ENCODE measurements around the gene FBXL16. TPM values are rescaled to one million over a fixed set of nuclear protein-coding genes. Genes with fewer than 3 reads are reported as not detected.

Gene FBXL16
- total RNA-seq, 1 experiment from 2014 or later: 40.5 TPM

DNA sequence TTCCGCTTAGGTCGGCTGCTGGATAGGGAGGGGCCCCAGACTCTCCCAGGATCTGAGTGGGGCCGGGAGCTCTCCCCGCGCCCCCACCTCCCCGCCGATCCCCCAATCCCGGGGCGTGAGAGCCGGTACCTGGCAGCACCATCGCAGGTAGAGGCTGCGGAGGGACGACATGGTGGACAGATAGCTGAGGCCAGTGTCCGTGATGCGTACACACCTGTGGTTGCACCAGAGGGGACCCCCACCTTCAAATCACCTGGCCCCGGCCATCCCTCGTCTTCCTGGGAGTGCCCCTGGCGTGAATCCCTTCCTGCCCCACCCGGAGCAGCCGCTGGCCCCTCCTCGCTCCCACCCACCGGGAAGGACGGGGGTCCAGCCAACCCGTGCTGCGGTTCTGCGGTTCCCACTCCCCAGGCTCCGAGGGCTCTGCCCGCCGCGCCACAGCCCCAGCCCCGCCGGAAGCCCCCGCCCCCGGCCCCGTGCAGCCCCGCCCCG lies 10.7 kb downstream of the FBXL16 start:
- H3K27ac Mint-ChIP-seq (ENCODE audit: low read depth, unreplicated experiment): no peak overlapping the region
- DNase-seq (ENCODE audit: unreplicated experiment): no peak
- ChIA-PET CTCF (interaction anchor here (0.7 to 1.2 kb wide), 4 partner anchors 8 to 38 kb away, joined by 3 to 4 read pairs (median 3); no protein-coding TSS in a partner anchor), POLR2A (interaction anchor here (0.6 to 2.0 kb wide), 10 partner anchors 9 to 31 kb away, joined by 3 to 25 read pairs (median 8); partner anchors contain the start of genes ANTKMT, CCDC78 and JMJD8)
- H3K36me3 Mint-ChIP-seq (ENCODE audit: insufficient read depth, unreplicated experiment): peaks cover 91% of the 10 kb centered on the region
- H3K4me1 Mint-ChIP-seq (ENCODE audit: insufficient read depth, unreplicated experiment): peaks cover 10% of the 10 kb centered on the region
- intact Hi-C loops (cut with micrococcal nuclease): no loop called here
- H3K4me3 Mint-ChIP-seq (ENCODE audit: unreplicated experiment): no peak overlapping the region
- no peaks in the 10 kb centered on the region for H3K27me3 Mint-ChIP-seq (ENCODE audit: insufficient read depth, unreplicated experiment)
- H3K9me3 Mint-ChIP-seq (ENCODE audit: unreplicated experiment): no peaks in the 10 kb centered on the region
- TF ChIP-seq, protein P1, sequence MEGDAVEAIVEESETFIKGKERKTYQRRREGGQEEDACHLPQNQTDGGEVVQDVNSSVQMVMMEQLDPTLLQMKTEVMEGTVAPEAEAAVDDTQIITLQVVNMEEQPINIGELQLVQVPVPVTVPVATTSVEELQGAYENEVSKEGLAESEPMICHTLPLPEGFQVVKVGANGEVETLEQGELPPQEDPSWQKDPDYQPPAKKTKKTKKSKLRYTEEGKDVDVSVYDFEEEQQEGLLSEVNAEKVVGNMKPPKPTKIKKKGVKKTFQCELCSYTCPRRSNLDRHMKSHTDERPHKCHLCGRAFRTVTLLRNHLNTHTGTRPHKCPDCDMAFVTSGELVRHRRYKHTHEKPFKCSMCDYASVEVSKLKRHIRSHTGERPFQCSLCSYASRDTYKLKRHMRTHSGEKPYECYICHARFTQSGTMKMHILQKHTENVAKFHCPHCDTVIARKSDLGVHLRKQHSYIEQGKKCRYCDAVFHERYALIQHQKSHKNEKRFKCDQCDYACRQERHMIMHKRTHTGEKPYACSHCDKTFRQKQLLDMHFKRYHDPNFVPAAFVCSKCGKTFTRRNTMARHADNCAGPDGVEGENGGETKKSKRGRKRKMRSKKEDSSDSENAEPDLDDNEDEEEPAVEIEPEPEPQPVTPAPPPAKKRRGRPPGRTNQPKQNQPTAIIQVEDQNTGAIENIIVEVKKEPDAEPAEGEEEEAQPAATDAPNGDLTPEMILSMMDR (IDR thresholded peaks at IDR 0.05; ENCODE audit: unreplicated experiment): no peak
- no TSS peak for BruUV-seq (replicated peaks)

DNA sequence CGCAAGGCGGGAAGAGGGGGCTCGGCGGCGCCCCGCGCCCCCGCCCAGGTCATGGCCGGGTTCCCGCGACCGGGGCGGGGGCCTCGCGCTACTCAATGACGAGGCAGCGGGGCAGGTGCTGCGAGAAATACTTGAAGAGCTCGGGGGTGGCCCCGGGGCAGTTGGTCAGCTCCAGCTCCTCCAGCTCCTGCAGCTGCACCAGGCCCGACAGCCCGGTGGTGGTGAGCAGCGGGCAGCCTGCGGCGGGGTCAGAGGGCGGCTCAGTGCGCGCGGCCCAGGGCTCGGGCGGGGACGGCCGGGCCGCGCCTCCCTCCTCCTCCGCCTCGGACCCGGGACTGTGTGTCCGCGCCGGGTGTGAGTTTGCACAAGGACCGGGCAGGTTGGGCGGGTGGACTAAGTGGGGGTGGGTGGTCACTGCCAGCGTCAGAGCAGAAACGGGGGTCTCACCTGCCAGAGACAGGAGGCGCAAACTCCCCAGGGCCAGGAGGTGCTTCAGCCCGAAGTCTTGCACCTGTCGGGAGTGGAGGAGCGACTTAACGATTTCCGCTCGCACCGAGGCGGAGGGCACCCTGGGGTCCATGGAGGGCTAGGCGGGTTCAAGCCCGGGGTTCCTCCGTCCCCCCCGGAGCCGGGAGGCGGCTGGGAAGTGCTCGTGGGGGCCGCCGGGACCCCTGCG lies 11.3 kb downstream of the FBXL16 start:
- peaks cover 10% of the 10 kb centered on the region for H3K4me1 Mint-ChIP-seq (ENCODE audit: insufficient read depth, unreplicated experiment)
- no peaks in the 10 kb centered on the region for H3K9me3 Mint-ChIP-seq (ENCODE audit: unreplicated experiment)
- no peak for DNase-seq (ENCODE audit: unreplicated experiment)
- H3K27ac Mint-ChIP-seq (ENCODE audit: low read depth, unreplicated experiment): no peak overlapping the region
- no peak overlapping the region for H3K4me3 Mint-ChIP-seq (ENCODE audit: unreplicated experiment)
- H3K27me3 Mint-ChIP-seq (ENCODE audit: insufficient read depth, unreplicated experiment): no peaks in the 10 kb centered on the region
- BruUV-seq (replicated peaks): no TSS peak
- TF ChIP-seq, protein P1 (IDR thresholded peaks at IDR 0.05; ENCODE audit: unreplicated experiment): no peak
- POLR2A ChIA-PET: interaction anchor here (0.9 to 2.0 kb wide), 5 partner anchors 8 to 167 kb away, joined by 4 to 11 read pairs (median 6); partner anchors contain the start of genes ANTKMT, CAPN15, JMJD8 and STUB1
- peaks cover 91% of the 10 kb centered on the region for H3K36me3 Mint-ChIP-seq (ENCODE audit: insufficient read depth, unreplicated experiment)
- CTCF ChIA-PET: interaction anchor here (1.2 kb wide), 1 partner anchor 14 kb away, joined by 3 read pairs; no protein-coding TSS in a partner anchor
- intact Hi-C loops (cut with micrococcal nuclease): no loop called here

DNA sequence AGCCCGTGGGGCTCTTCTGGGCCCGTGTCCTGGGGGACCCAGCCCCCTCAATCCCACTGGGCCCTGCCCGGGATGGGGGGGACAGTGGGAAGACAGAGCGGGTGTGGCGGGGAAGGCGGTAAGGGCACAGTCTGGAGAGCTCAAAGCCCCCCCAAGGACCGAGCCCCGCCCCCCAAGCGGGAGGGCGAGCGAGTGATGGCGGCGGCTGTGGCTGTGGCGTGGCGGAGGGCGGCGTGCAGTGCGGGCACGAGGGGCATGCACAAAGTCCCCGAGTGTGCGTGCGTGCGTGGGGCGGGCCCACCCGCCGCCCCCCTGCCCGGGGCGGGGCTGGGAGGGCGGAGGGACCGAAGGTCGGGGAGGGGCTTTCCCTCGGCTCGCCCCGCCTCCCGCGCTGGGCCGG lies 11.8 kb downstream of the FBXL16 start:
- no peak for DNase-seq (ENCODE audit: unreplicated experiment)
- Mint-ChIP-seq H3K36me3 (ENCODE audit: insufficient read depth, unreplicated experiment) (peaks cover 90% of the 10 kb centered on the region), H3K4me3 (ENCODE audit: unreplicated experiment) (no peak overlapping the region), H3K9me3 (ENCODE audit: unreplicated experiment) (no peaks in the 10 kb centered on the region), H3K27me3 (ENCODE audit: insufficient read depth, unreplicated experiment) (no peaks in the 10 kb centered on the region), H3K27ac (ENCODE audit: low read depth, unreplicated experiment) (no peak overlapping the region), H3K4me1 (ENCODE audit: insufficient read depth, unreplicated experiment) (peaks cover 10% of the 10 kb centered on the region)
- no TSS peak for BruUV-seq (replicated peaks)
- ChIA-PET CTCF (no interaction called here), POLR2A (interaction anchor here (0.9 to 1.2 kb wide), 3 partner anchors 13 to 167 kb away, joined by 4 to 6 read pairs (median 5); partner anchors contain the start of genes ANTKMT, CAPN15 and STUB1)
- intact Hi-C loops (cut with micrococcal nuclease): no loop called here
- TF ChIP-seq, protein P1 (IDR thresholded peaks at IDR 0.05; ENCODE audit: unreplicated experiment): no peak

DNA sequence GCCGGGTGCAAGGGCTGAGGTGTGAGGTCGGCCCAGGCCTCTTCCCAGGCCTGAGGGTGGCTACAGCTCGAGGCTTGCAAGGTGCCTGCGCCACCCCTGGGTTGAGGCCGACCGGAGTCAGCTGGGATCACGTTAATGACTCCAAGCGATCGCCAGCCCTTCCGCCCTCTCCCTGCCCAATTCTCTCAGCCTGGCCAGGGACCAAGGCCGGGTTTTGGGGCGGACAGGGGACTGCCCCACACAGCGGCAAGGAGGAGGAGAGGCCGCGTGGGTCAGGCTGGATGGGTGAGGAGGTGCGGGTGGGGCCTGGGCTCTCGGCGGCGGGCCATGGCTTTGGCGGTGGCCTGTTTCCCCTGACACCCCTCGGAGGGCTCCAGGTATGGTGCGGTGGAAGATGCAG lies 12.2 kb downstream of the FBXL16 start:
- no TSS peak for BruUV-seq (replicated peaks)
- DNase-seq (ENCODE audit: unreplicated experiment): no peak
- CTCF ChIA-PET: interaction anchor here (1.0 kb wide), 1 partner anchor 21 kb away, joined by 3 read pairs; no protein-coding TSS in a partner anchor
- Mint-ChIP-seq H3K9me3 (ENCODE audit: unreplicated experiment) (no peaks in the 10 kb centered on the region), H3K4me3 (ENCODE audit: unreplicated experiment) (no peak overlapping the region), H3K36me3 (ENCODE audit: insufficient read depth, unreplicated experiment) (peaks cover 90% of the 10 kb centered on the region), H3K27ac (ENCODE audit: low read depth, unreplicated experiment) (no peak overlapping the region), H3K4me1 (ENCODE audit: insufficient read depth, unreplicated experiment) (peaks cover 10% of the 10 kb centered on the region), H3K27me3 (ENCODE audit: insufficient read depth, unreplicated experiment) (no peaks in the 10 kb centered on the region)
- POLR2A ChIA-PET: interaction anchor here (1.0 to 1.4 kb wide), 6 partner anchors 9 to 166 kb away, joined by 3 to 9 read pairs (median 6); partner anchors contain the start of genes CAPN15, JMJD8, RHOT2 and STUB1
- intact Hi-C loops (cut with micrococcal nuclease): no loop called here
- TF ChIP-seq, protein P1 (IDR thresholded peaks at IDR 0.05; ENCODE audit: unreplicated experiment): no peak
